NCI-H146 treated with DMSO at 0.1 percent for 48 hours (cell line): ENCODE results near the gene LRRC1.

Experiments used
- DNase-seq: peaks from one replicate; lab custom pipeline; 2025; ENCODE audit not compliant: unreplicated experiment; lab: John Stamatoyannopoulos, UW

Gene LRRC1

GRCh38 chr6:53877151-53877550 is 82.3 kb downstream of the LRRC1 start:
- no peak for DNase-seq

DNA sequence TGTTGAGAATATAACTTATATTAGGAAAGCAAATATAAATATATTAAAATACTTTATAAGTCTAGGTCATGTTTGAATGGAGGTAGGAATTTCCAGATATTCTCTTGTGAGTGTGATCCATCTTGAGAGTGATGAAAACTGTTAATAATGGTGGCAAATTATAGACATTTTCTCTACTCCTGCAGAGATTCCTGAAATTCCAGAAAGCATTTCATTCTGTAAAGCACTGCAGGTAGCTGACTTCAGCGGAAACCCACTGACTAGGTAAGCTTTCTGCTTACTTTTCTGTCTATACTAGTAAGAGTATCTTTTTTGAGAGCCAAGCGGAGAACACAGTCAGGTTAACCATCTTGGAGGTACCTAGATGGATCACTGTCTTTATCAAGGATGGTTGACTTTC is 84.0 kb downstream of the LRRC1 start:
- DNase-seq = no peak

GRCh38 chr6:53879608-53880007 is 84.8 kb downstream of the LRRC1 start:
- DNase-seq = no peak

- DNase-seq = no peak
These were observed 92.5 kb downstream of the LRRC1 start for GRCh38 chr6:53887316-53887715.

GRCh38 chr6:53888931-53889330 is 94.1 kb downstream of the LRRC1 start:
- no peak for DNase-seq

DNA sequence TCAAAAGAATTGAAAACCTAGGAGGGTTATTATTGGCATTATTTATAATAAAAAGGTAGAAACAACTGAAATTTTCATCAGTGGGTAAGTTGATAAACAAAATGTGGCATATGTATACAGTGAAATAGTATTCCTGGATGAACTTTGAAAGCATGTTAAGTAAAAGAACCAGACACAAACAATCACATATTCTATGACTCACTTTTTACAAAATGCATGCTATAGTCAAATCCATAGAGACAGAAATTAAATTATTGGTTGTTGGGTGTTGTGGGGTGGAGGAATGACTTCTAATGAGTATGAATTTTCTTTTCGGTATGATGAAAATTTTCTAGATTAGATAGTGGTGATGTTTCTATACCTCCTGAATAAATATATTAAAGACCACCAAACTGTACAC is 94.6 kb downstream of the LRRC1 start:
- DNase-seq = no peak

- DNase-seq = no peak
These were observed 97.9 kb downstream of the LRRC1 start for GRCh38 chr6:53892707-53893106.

- no peak for DNase-seq
These were observed 99.3 kb downstream of the LRRC1 start for GRCh38 chr6:53894091-53894490.

GRCh38 chr6:53896196-53896595 is 101.4 kb downstream of the LRRC1 start:
- DNase-seq = no peak

DNA sequence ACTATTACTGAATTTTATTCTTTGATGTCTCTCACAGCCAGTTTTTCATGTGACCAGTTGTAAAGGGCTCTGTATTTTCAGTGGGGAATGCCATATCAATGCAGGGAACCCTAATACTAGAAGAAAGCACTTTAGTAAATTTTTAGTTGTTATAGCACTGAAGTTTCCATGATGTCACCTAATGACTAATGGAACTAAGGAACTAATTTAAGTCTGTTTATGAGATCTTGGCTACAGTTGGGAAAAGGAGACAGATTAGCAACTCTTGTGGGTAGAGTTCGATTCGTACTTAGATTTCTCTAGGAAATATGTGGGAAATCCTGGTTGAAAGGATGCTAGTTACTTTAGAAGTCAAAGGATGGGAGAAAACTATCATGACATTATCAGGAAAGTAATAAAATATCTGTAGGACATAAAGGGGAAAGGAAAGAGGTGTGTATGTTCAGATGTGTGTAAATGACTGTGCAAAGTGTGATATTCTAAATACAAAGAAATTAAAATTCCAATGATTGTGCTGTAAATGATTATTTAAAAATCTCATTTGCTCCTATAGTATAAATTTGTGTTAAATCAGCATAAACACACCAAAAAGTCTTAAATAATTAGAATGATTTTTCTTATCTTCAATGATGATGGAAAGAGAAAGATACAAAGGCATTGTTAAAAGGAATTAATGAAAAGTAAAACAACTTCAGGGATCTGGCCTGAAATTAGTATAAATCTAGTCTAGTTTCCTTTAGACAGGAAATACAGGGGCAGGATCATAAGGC is 103.4 kb downstream of the LRRC1 start:
- DNase-seq = no peak

DNA sequence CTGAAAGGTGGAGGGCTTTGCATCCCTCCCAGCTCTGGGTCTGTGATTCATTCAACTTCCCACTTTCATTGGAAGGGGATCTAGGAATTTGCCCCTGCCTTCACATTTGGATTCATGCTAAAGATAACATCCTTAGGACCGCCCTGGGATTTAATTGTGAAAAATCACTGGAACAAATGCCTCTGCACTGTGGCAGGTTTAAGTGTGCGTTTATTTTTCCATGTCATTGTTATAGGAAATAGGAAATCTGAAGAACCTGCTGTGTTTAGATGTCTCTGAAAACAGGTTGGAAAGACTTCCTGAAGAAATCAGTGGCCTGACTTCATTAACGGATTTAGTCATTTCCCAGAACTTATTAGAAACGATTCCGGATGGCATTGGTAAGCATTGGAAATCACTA is 104.7 kb downstream of the LRRC1 start:
- no peak for DNase-seq

DNA sequence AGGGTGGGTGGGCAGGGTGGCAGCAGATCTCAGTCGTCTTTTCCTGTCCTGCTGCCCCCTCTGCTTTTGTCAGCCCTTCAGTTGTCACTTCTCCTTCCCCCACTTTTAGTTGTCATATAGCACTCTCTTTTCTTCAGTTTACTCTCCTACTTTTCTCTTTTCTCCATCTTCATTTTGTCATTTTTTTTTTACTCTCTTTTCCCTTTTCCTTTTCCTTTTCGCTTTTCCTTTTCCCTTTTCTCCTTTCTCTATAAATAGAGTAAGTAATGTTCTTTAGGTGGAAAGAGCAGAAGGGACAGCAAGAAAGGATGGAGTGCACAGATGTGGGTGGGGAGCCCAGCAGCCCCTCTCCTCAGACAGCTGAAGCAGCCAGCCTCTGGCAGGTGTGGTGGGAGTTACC is 108.6 kb downstream of the LRRC1 start:
- DNase-seq = no peak

DNA sequence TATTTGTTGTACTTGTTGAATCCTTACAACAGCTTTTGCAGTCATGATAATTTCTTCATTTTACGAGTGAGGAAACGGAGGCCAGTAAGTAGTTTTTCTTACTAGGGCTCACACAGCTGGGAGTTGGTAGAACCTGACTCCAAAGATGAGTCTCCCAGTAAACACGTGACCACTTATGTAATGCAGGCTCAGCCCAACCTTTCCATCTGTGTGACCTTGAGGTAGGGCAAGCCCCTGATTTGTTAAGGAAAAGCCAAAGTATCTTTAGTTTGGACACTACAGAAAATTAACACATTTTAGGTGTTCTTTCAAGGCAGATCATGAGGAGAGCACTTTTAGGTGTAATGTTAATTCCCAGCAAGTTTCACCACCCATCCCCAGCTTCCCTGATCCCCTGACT is 111.3 kb downstream of the LRRC1 start:
- no peak for DNase-seq

DNA sequence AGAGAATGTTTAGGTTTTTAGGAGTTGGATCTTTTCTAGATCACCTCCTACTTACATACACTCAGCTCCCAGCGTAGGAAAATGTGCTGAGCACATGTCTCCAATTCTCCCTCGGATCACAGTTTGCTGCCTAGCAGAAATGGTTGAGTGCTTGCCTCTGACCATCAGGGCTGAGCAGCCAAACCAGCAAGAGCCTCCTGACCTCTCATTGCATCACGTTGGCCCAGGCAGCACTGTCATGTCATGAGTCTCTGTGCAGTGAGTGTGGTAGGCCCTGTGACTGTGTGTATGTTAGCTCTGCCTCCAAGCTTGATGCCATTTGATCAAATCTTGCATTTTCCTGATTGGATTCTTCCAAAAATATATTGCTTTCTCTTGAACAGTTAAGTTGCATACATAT is 112.0 kb downstream of the LRRC1 start:
- DNase-seq = no peak

DNA sequence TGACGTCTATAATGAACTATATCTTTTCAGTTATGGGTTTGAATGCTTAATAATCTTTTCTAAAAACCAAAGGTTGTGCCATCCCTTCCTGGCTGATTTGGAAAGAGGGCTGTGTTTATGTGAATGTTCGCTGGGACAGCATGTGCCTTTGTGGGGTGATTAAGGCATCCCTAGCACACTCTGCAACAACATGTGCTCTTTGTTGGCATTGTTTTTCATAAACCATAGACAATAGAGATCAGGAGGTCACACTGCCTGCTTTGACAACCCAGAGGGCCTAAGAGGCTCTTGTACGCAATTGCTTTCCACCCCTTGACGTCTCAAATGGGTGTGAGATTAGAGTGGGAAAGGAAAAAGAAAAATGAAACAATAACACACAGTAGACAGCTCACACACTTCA is 116.0 kb downstream of the LRRC1 start:
- DNase-seq = no peak

DNA sequence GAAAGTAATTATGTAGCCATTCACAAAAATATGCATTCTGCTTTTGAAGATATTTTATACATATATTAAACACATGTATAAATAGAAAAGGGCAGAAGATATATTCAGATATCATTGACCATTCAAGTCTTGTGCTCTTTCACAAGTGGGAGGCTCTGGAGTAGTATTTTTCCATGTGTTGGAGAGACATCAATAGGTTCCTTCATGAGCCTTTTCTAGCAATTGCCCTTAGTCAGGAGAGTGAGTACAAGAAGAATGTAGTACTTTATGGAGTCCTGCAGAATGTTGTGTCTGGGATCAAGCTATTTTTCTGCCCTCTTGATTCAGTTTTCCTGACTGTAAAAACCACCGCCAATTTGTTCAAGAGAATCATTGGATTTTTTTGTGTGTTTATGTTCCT is 117.9 kb downstream of the LRRC1 start:
- no peak for DNase-seq

GRCh38 chr6:53913286-53913685 is 118.5 kb downstream of the LRRC1 start:
- DNase-seq = no peak

DNA sequence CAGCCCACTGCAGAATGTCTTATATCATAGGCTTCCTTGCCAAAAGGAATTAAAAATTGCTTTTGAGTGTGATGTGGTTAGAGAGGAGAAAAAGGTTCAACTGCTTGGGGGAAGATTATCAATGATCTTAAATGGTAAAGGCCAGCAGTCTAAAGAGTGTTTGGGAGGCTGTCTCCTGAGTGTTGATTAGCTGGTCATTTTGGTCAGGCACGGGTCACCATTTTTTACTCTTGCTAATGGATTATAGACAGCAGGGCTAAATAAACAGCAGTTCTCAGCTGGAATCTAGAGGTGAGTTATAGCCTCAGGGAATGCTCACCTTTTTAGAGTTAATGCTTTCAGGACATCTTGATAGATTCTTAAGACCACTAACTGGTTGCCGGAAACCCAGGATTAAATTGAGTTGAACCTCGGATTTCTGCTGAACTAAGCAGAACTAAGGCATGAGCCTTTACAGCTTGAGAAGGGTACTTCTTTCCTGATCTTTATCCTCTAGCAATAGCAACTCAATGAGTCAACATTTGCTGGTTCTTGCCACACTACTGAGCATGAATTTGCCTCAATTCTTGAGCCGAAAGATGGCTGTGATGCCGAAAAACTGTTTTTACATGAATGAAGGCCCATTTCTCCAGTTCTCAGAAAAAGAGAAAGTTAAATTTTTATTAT is 120.4 kb downstream of the LRRC1 start:
- no peak for DNase-seq

- DNase-seq = no peak
These were observed 122.1 kb downstream of the LRRC1 start for GRCh38 chr6:53916804-53917463.

DNA sequence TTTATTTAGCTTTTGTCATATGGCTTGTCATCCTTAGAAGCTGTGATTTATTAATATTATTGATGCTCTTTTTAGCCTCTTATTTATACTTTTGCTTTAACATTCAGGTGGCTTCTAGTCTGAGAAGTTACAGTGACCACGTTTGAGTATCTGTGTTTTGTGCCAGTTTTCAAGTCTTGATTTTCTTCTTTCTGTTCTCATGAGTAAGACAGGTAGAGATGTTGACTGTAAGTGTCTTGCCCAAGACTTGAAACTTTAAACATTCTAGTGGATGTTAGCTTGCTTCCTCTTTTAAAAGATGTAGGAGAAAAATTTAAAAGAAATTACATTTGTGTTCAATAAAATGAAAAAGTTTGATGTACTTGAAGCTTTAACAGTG is 122.6 kb downstream of the LRRC1 start:
- no peak for DNase-seq

DNA sequence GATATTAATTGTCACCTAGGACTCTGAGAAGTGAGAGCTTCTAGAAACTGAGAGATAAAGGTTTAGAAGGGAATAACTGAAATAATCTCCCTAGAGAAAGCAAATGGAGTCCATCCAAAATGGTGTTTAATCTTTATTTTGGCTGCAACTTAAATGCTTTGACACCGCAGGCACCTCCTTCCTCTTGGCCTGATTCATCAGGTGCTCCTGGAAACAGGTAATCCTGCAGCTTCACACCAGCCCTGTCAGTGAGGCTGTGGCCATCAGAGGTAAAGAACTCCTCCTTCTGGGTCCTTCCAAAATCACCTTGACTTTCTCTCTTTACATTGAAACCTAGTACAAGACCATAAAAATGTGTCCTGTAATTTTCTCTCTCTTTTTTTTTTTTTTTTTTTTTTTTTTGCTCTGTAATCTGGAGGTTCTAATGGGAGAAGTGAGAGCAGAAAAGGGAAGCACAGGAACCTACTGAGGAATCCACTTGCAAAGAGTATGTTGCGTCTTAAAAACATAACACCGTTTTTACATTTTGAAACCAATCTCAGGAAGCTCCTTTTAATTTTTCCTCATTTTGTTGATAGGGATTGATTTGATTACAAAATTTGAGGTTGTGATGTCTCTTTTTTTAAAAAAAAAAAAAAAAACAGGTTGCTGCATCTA is 124.2 kb downstream of the LRRC1 start:
- no peak for DNase-seq

GRCh38 chr6:53919881-53920360 is 125.1 kb downstream of the LRRC1 start:
- DNase-seq = no peak
